Breast epithelium (tissue), 3 donors: ENCODE measurements around the gene ZNF488.

ENCODE experiments used
- CTCF ChIP-seq, 3 donors: fragments of 450-650 bp; IDR thresholded peaks; one replicate each; pipeline ENCODE4 v1.5.1; 2016 to 2017; ENCODE audit warnings: antibody characterized with exemption in 3 of 3, mild to moderate bottlenecking in 3 of 3, moderate library complexity in 3 of 3
- POLR2A ChIP-seq: fragments of 450-650 bp; IDR thresholded peaks from one replicate; pipeline ENCODE4 v1.6.1; 2016; ENCODE audit warnings: antibody characterized with exemption, mild to moderate bottlenecking, moderate library complexity
- POLR2AphosphoS5 ChIP-seq, 3 donors: sonication (generic); formaldehyde crosslinking; IDR thresholded peaks; one replicate each; pipeline ENCODE4 v1.6.1; 2017; ENCODE audit warnings: antibody characterized with exemption in 3 of 3

GRCh38 chr10:47360419-47361040 lies 23.6 kb downstream of the ZNF488 start:
- TF ChIP-seq CTCF (IDR thresholded peaks at IDR 0.05) = no peak
- no peak for TF ChIP-seq POLR2A
- no peak for TF ChIP-seq POLR2AphosphoS5 (IDR thresholded peaks at IDR 0.05)
